ENCODE measurements around the gene IL17RD. TPM values are rescaled to one million over a fixed set of nuclear protein-coding genes. Genes with fewer than 3 reads are reported as not detected.

IL17RD gene
- polyA plus RNA-seq, 2 of the 4 experiments (the other 2 are of a cell fraction), result 0.89 to 1.4 TPM

- TF ChIP-seq EHF (CRISPR knock-in tag; IDR thresholded peaks at IDR 0.05) (no peak), SMC3 (IDR thresholded peaks at IDR 0.05) (peak; percentile 24; the same call in 1 of the 3 replicates), CHD2 (IDR thresholded peaks at IDR 0.05; ENCODE audit: low read length, partially characterized antibody) (no peak), HOXB13 (CRISPR knock-in tag; IDR thresholded peaks at IDR 0.05; ENCODE audit: low read depth) (no peak), CBX8 (IDR thresholded peaks at IDR 0.05) (no peak), RAD21 (conservative IDR thresholded peaks at IDR 0.05 in 1 of 2, IDR thresholded peaks at IDR 0.05 in 1 of 2) (peak; percentile 53 to 63), CTCF (IDR thresholded peaks at IDR 0.05) (peak; percentile 31; the same call in 1 of the 3 replicates), EP300 (IDR thresholded peaks at IDR 0.05) (no peak), POLR2A (IDR thresholded peaks at IDR 0.05; ENCODE audit: low read length) (no peak)
- FAIRE-seq, result no peak
- peak in 1 of 2 experiments; percentile 19 for DNase-seq (ENCODE audit: low read depth in 1 of 2, low spot score in 1 of 2)
- WGBS (ENCODE audit: missing lambda C conversion rate), result 40% methylated on average over 4 of the region's 5 CpGs
- POLR2A ChIA-PET, result no interaction called here
- no peaks in the 10 kb centered on the region for H3K4me1 ChIP-seq
- ATAC-seq, result peak; percentile 82 to 85; a peak in 5 of 6 replicates
- H3K9me3 ChIP-seq, result no peaks in the 10 kb centered on the region
- H3K4me2 ChIP-seq, result no peak overlapping the region
- no peak overlapping the region for H3K27ac ChIP-seq
- CTCF ChIA-PET, result interaction anchor here (0.6 to 2.5 kb wide), 10 partner anchors 10 to 653 kb away, joined by 3 to 22 read pairs (median 3); no protein-coding TSS in a partner anchor
- no peak overlapping the region for H3K4me3 ChIP-seq
These were observed 14.6 kb upstream of the IL17RD start for GRCh38 chr3:57179580-57180410.

DNA sequence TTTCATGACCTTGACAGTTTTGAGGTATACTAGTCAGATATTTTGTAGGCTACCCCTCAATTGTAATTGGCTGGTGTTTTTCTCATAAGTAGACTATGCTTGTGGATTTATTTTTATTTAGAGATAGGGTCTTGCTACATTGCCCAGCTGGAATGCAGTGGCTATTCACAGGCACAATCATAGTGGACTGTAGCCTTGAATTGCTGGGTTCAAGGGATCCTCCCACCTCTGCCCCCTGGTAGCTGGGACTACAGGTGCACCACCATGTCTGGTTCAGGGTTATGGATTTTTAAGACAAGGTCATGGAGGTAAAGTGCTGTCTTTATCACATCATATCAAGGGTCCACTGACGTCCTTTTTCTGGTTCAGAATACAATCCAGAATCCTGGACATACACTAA lies 10.9 kb upstream of the IL17RD start:
- WGBS (ENCODE audit: missing lambda C conversion rate), result 0% methylated on average over 1 of the region's 1 CpG
- Histone ChIP-seq H3K4me1 (no peaks in the 10 kb centered on the region), H3K27ac (no peak overlapping the region), H3K4me2 (no peak overlapping the region), H3K9me3 (no peaks in the 10 kb centered on the region), H3K4me3 (no peak overlapping the region)
- ATAC-seq, result no peak
- no peak for DNase-seq (ENCODE audit: low read depth in 1 of 2, low spot score in 1 of 2)
- POLR2A ChIA-PET, result no interaction called here
- TF ChIP-seq FOSB (CRISPR knock-in tag; IDR thresholded peaks at IDR 0.05) (no peak), EP300 (IDR thresholded peaks at IDR 0.05) (no peak), EHMT2 (IDR thresholded peaks at IDR 0.05; ENCODE audit: low read depth) (no peak), NPAS2 (CRISPR knock-in tag; IDR thresholded peaks at IDR 0.05; ENCODE audit: borderline replicate concordance) (no peak), TFCP2L1 (CRISPR knock-in tag; IDR thresholded peaks at IDR 0.05) (no peak), HDAC2 (IDR thresholded peaks at IDR 0.05) (no peak), BHLHE40 (IDR thresholded peaks at IDR 0.05; ENCODE audit: low read depth, low read length) (no peak), RFX5 (IDR thresholded peaks at IDR 0.05) (no peak)
- TF ChIP-seq, protein P1, sequence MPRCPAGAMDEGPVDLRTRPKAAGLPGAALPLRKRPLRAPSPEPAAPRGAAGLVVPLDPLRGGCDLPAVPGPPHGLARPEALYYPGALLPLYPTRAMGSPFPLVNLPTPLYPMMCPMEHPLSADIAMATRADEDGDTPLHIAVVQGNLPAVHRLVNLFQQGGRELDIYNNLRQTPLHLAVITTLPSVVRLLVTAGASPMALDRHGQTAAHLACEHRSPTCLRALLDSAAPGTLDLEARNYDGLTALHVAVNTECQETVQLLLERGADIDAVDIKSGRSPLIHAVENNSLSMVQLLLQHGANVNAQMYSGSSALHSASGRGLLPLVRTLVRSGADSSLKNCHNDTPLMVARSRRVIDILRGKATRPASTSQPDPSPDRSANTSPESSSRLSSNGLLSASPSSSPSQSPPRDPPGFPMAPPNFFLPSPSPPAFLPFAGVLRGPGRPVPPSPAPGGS (IDR thresholded peaks at IDR 0.05), result no peak
- FAIRE-seq, result no peak
- CTCF ChIA-PET, result no interaction called here

GRCh38 chr3:57173687-57174086 lies 8.5 kb upstream of the IL17RD start:
- ChIA-PET POLR2A (no interaction called here), CTCF (interaction anchor here (1.4 to 1.5 kb wide), 2 partner anchors 26 to 179 kb away, joined by 3 to 5 read pairs; partner anchors contain the start of gene HESX1)
- TF ChIP-seq RFX5 (IDR thresholded peaks at IDR 0.05), result no peak
- no peak for TF ChIP-seq RARB (CRISPR knock-in tag; IDR thresholded peaks at IDR 0.05)
- TF ChIP-seq ATOH8 (CRISPR knock-in tag; IDR thresholded peaks at IDR 0.05; ENCODE audit: low read depth), result no peak
- no peak for TF ChIP-seq PHF8 (IDR thresholded peaks at IDR 0.05; ENCODE audit: borderline replicate concordance, low read depth)
- TF ChIP-seq CHD4 (IDR thresholded peaks at IDR 0.05; ENCODE audit: borderline replicate concordance), result no peak
- TF ChIP-seq ZNF302 (CRISPR knock-in tag; IDR thresholded peaks at IDR 0.05), result no peak
- no peak for TF ChIP-seq HOXB13 (CRISPR knock-in tag; IDR thresholded peaks at IDR 0.05; ENCODE audit: low read depth)
- TF ChIP-seq, protein P2, sequence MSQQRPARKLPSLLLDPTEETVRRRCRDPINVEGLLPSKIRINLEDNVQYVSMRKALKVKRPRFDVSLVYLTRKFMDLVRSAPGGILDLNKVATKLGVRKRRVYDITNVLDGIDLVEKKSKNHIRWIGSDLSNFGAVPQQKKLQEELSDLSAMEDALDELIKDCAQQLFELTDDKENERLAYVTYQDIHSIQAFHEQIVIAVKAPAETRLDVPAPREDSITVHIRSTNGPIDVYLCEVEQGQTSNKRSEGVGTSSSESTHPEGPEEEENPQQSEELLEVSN (IDR thresholded peaks at IDR 0.05; ENCODE audit: borderline replicate concordance, low read depth), result no peak
- TF ChIP-seq ZC3H11A (IDR thresholded peaks at IDR 0.05), result no peak
- TF ChIP-seq MAZ (IDR thresholded peaks at IDR 0.05; ENCODE audit: borderline replicate concordance, low read depth, low read length), result no peak
- no peak for TF ChIP-seq FOSB (CRISPR knock-in tag; IDR thresholded peaks at IDR 0.05)
- TF ChIP-seq ZFP36 (IDR thresholded peaks at IDR 0.05; ENCODE audit: borderline replicate concordance, partially characterized antibody), result no peak
- TF ChIP-seq CEBPB (IDR thresholded peaks at IDR 0.05), result no peak
- TF ChIP-seq CHD2 (IDR thresholded peaks at IDR 0.05; ENCODE audit: low read length, partially characterized antibody), result no peak
- ATAC-seq (no peak), FAIRE-seq (no peak), DNase-seq (ENCODE audit: low read depth in 1 of 2, low spot score in 1 of 2) (no peak)
- 23% methylated on average over 2 of the region's 2 CpGs for WGBS (ENCODE audit: missing lambda C conversion rate)
- no peak overlapping the region for H3K4me3 ChIP-seq
- H3K4me2 ChIP-seq, result no peak overlapping the region
- no peaks in the 10 kb centered on the region for H3K4me1 ChIP-seq
- H3K27ac ChIP-seq, result no peak overlapping the region
- H3K9me3 ChIP-seq, result no peaks in the 10 kb centered on the region
